ENCODE data around the gene RSPO1. TPM values are rescaled to one million over a fixed set of nuclear protein-coding genes. Genes with fewer than 3 reads are reported as not detected.
"Not testable (repeated sequence)": the region's sequence is repeated elsewhere in the genome, so short reads cannot be mapped to it uniquely, and the experiment has no call there.

RSPO1 gene
- 1 to 10 TPM in 2 of 12 donors, under 1 TPM in 1, not detected in 9; 0.70 to 8.2 (median 4.5) TPM for polyA plus RNA-seq (ENCODE audit: insufficient read length in 12 of 12)
- long read RNA-seq, donor 1, result 0 reads
- long read RNA-seq, donor 2, result 0 reads
- long read RNA-seq, donor 3, result 0 reads
- long read RNA-seq, donor 4, result 0 reads
- long read RNA-seq, donor 5, result 0 reads
- long read RNA-seq, donor 6, result 0 reads
- long read RNA-seq, donor 7, result 0 reads
- long read RNA-seq, donor 8, result 0 reads
- long read RNA-seq, donor 9, partial matches to known transcripts, result 5 of 6 reads
- long read RNA-seq, donor 9, other reads (novel, unspliced or antisense), result 0 of 6 reads
- long read RNA-seq, donor 10, result 0 reads
- long read RNA-seq, donor 11, result 0 reads

- DNase-seq, result no peak
Observed at GRCh38 chr1:37634244-37634991, at the start of gene RSPO1. Gene RSPO1 (minus strand): TSS chr1:37634892. CDS start chr1:37629661, 5,231 bp downstream.

GRCh38 chr1:37684182-37684581, 49.5 kb upstream of the RSPO1 start:
- not testable (repeated sequence) for DNase-seq

- peak; percentile 73 for DNase-seq
Observed at GRCh38 chr1:37682334-37682987, 47.8 kb upstream of the RSPO1 start.

- no peak for DNase-seq
Observed at GRCh38 chr1:37680933-37681332, 46.2 kb upstream of the RSPO1 start.

GRCh38 chr1:37677808-37678207, 43.1 kb upstream of the RSPO1 start:
- no peak for DNase-seq

GRCh38 chr1:37677143-37677439, 42.4 kb upstream of the RSPO1 start:
- no peak for DNase-seq

- peak; percentile 62 for DNase-seq
Observed at GRCh38 chr1:37676281-37677142, 41.8 kb upstream of the RSPO1 start.

GRCh38 chr1:37673920-37674319, 39.2 kb upstream of the RSPO1 start:
- no peak for DNase-seq

- DNase-seq, result no peak
Observed at GRCh38 chr1:37672136-37672870, 37.6 kb upstream of the RSPO1 start.

GRCh38 chr1:37671261-37671660, 36.6 kb upstream of the RSPO1 start:
- DNase-seq, result no peak

- no peak for DNase-seq
Observed at GRCh38 chr1:37670133-37670532, 35.4 kb upstream of the RSPO1 start.

- DNase-seq, result peak; percentile 47
Observed at GRCh38 chr1:37667023-37667671, 32.5 kb upstream of the RSPO1 start.

GRCh38 chr1:37666241-37666867, 31.7 kb upstream of the RSPO1 start:
- no peak for DNase-seq

- DNase-seq, result no peak
Observed at GRCh38 chr1:37663426-37664000, 28.8 kb upstream of the RSPO1 start.

GRCh38 chr1:37662031-37662755, 27.5 kb upstream of the RSPO1 start:
- no peak for DNase-seq

- no peak for DNase-seq
Observed at GRCh38 chr1:37661401-37661800, 26.7 kb upstream of the RSPO1 start.

- no peak for DNase-seq
Observed at GRCh38 chr1:37660664-37661063, 26.0 kb upstream of the RSPO1 start.

- no peak for DNase-seq
Observed at GRCh38 chr1:37658486-37658885, 23.8 kb upstream of the RSPO1 start.
